Glutamatergic neuron (in vitro differentiated cells): ENCODE results near the gene SIGLEC11. TPM values are rescaled to one million over a fixed set of nuclear protein-coding genes. Genes with fewer than 3 reads are reported as not detected.

ENCODE experiments used
- DNase-seq: peaks from one replicate; pipeline ENCODE4 v3.0.0; 2022
- H3K27ac Mint-ChIP-seq: one replicate; pipeline ENCODE4 v1.8.0; 2020; ENCODE audit warnings: mild to moderate bottlenecking, mixed read lengths, inconsistent platforms; ENCODE audit not compliant: unreplicated experiment
- H3K27me3 Mint-ChIP-seq: one replicate; pipeline ENCODE4 v1.8.0; 2020; ENCODE audit warnings: mild to moderate bottlenecking, moderate library complexity, mixed read lengths, inconsistent platforms; ENCODE audit not compliant: unreplicated experiment
- H3K36me3 Mint-ChIP-seq: one replicate; pipeline ENCODE4 v1.8.0; 2020; ENCODE audit warnings: mild to moderate bottlenecking, mixed read lengths, inconsistent platforms; ENCODE audit not compliant: unreplicated experiment
- H3K4me1 Mint-ChIP-seq: one replicate; pipeline ENCODE4 v1.8.0; 2020; ENCODE audit warnings: mild to moderate bottlenecking, low read depth, mixed read lengths, inconsistent platforms; ENCODE audit not compliant: unreplicated experiment
- H3K4me3 Mint-ChIP-seq: one replicate; pipeline ENCODE4 v1.8.0; 2020; ENCODE audit warnings: mild to moderate bottlenecking, mixed read lengths, inconsistent platforms; ENCODE audit not compliant: unreplicated experiment
- H3K9me3 Mint-ChIP-seq: one replicate; pipeline ENCODE4 v1.8.0; 2020; ENCODE audit warnings: mild to moderate bottlenecking, moderate library complexity, mixed read lengths, inconsistent platforms; ENCODE audit not compliant: unreplicated experiment
- total RNA-seq: library from RNA; stranded (reverse); fragmentation: NEBNext Ultra II Directional; extraction: Animal tissue kit (Norgen Biotek cat#: 25700); gene quantifications from one replicate; pipeline ENCODE4 v1.2.1, GENCODE V29; 2021; ENCODE audit not compliant: unreplicated experiment
- TF ChIP-seq, protein P1 (sequence below): fragments of 200-600 bp; sonication (generic); IDR thresholded peaks from one replicate; pipeline ENCODE4 v1.5.0; 2021; ENCODE audit not compliant: partially characterized antibody, unreplicated experiment

The SIGLEC11 gene
- total RNA-seq, 1 donor from 2014 or later, result not detected

GRCh38 chr19:49983645-49984229, 22.8 kb upstream of the SIGLEC11 start:
- H3K4me3 Mint-ChIP-seq, result no peak overlapping the region
- H3K27ac Mint-ChIP-seq, result no peak overlapping the region
- peaks cover 7% of the 10 kb centered on the region for H3K9me3 Mint-ChIP-seq
- H3K27me3 Mint-ChIP-seq, result peaks cover 5% of the 10 kb centered on the region
- H3K36me3 Mint-ChIP-seq, result no peaks in the 10 kb centered on the region
- no peaks in the 10 kb centered on the region for H3K4me1 Mint-ChIP-seq
- peak; percentile 67 for DNase-seq
- TF ChIP-seq, protein P1, sequence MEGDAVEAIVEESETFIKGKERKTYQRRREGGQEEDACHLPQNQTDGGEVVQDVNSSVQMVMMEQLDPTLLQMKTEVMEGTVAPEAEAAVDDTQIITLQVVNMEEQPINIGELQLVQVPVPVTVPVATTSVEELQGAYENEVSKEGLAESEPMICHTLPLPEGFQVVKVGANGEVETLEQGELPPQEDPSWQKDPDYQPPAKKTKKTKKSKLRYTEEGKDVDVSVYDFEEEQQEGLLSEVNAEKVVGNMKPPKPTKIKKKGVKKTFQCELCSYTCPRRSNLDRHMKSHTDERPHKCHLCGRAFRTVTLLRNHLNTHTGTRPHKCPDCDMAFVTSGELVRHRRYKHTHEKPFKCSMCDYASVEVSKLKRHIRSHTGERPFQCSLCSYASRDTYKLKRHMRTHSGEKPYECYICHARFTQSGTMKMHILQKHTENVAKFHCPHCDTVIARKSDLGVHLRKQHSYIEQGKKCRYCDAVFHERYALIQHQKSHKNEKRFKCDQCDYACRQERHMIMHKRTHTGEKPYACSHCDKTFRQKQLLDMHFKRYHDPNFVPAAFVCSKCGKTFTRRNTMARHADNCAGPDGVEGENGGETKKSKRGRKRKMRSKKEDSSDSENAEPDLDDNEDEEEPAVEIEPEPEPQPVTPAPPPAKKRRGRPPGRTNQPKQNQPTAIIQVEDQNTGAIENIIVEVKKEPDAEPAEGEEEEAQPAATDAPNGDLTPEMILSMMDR, result peak; percentile 95

GRCh38 chr19:49981603-49982593, 20.9 kb upstream of the SIGLEC11 start:
- no peaks in the 10 kb centered on the region for H3K36me3 Mint-ChIP-seq
- peaks cover 5% of the 10 kb centered on the region for H3K27me3 Mint-ChIP-seq
- no peak overlapping the region for H3K27ac Mint-ChIP-seq
- no peak for DNase-seq
- peaks cover 7% of the 10 kb centered on the region for H3K9me3 Mint-ChIP-seq
- no peaks in the 10 kb centered on the region for H3K4me1 Mint-ChIP-seq
- H3K4me3 Mint-ChIP-seq, result no peak overlapping the region
- TF ChIP-seq, protein P1, result no peak

DNA sequence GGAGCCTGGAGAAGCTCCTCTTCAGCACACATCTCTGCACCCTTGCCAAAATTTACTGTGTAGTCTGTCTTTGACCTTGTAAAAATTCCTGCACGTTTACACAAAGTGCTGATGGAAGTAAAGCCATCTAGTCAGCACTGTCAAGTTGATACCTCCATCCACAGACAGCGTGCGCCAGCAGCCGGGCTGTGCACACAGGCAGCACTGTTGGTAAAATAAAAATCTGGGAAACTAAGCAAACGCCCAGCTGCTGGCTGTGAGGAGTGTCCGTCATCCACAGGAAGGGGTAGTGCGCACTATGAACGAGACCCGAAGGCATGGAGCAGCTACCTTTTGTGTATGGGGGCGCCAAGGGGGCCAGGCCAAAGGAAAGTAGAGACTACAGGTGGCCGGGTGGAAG, 17.4 kb upstream of the SIGLEC11 start:
- TF ChIP-seq, protein P1, result no peak
- DNase-seq, result no peak
- Mint-ChIP-seq H3K27ac (no peak overlapping the region), H3K36me3 (peaks cover 2% of the 10 kb centered on the region), H3K4me3 (no peak overlapping the region), H3K27me3 (peaks cover 8% of the 10 kb centered on the region), H3K4me1 (no peaks in the 10 kb centered on the region), H3K9me3 (peaks cover 7% of the 10 kb centered on the region)

DNA sequence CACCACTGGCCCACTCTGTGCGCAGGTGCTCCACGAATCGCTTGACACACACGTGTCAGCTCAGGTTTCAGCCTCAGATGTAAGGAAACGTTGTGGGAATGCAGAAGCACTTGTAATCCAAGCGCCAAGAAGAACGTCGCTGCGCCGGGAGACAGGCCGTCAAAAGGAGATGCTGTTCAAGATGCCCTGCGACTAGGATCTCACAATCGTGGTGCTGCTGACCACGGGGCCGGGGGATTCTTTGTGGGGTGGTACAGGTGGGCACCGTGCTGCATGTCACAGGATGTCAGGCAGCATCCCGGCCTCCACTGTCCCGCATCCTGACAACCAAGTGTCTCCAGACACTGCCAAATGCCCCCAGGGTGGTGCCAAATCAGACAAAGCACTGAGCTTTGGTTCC, 16.9 kb upstream of the SIGLEC11 start:
- Mint-ChIP-seq H3K36me3 (peaks cover 3% of the 10 kb centered on the region), H3K4me3 (no peak overlapping the region), H3K9me3 (peaks cover 10% of the 10 kb centered on the region), H3K27me3 (peaks cover 11% of the 10 kb centered on the region), H3K4me1 (no peaks in the 10 kb centered on the region), H3K27ac (no peak overlapping the region)
- no peak for DNase-seq
- TF ChIP-seq, protein P1, result no peak

DNA sequence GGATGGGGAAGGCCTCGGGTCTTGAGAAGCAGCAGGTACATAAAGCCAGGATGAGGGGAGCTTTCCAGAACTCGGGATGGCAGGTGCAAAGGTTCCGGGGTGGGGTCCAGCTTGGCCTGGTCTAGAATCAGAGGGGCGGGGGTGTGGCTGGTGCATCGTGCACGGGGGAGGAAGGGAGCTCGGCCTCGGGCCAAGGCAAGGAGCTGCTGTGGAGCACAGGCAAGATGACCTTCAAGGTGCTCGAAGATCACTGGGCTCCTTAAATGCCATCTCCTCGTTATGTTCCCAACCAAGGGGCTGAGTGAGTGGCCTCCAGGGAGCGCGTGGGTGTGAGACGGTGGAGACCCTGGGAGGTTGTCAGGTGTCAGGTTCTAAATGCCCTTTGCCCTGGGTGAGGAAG, 16.1 kb upstream of the SIGLEC11 start:
- H3K9me3 Mint-ChIP-seq, result peaks cover 8% of the 10 kb centered on the region
- no peaks in the 10 kb centered on the region for H3K4me1 Mint-ChIP-seq
- no peak for DNase-seq
- H3K4me3 Mint-ChIP-seq, result no peak overlapping the region
- H3K27me3 Mint-ChIP-seq, result peaks cover 8% of the 10 kb centered on the region
- H3K27ac Mint-ChIP-seq, result no peak overlapping the region
- peaks cover 3% of the 10 kb centered on the region for H3K36me3 Mint-ChIP-seq
- TF ChIP-seq, protein P1, result no peak
